Hepatocyte (in vitro differentiated cells): ENCODE data around the gene STARD8. TPM values are rescaled to one million over a fixed set of nuclear protein-coding genes. Genes with fewer than 3 reads are reported as not detected.
A peak's percentile ranks its signal among the peaks of the same experiment; 100 is the strongest.

ENCODE experiments used
- DNase-seq: peaks from one replicate; pipeline ENCODE4 v3.0.0-alpha.2; 2016; ENCODE audit warnings: low spot score
- H2AFZ ChIP-seq: fragments of 200-600 bp; sonication (generic); 2 replicates; pipeline ENCODE4 v1.6.0; 2016; ENCODE audit warnings: antibody characterized with exemption, mild to moderate bottlenecking
- H3K27ac ChIP-seq: fragments of 200-600 bp; sonication (generic); 2 replicates; pipeline ENCODE4 v1.5.1; 2016; ENCODE audit warnings: mild to moderate bottlenecking
- H3K27me3 ChIP-seq: fragments of 200-600 bp; sonication (generic); 2 replicates; pipeline ENCODE4 v1.6.1; 2016
- H3K36me3 ChIP-seq: fragments of 200-600 bp; sonication (generic); replicated peaks from 2 replicates; pipeline ENCODE4 v1.5.1; 2016; ENCODE audit warnings: low read depth; ENCODE audit not compliant: insufficient read depth
- H3K4me1 ChIP-seq: fragments of 200-600 bp; sonication (generic); 2 replicates; pipeline ENCODE4 v1.5.1; 2016; ENCODE audit warnings: mild to moderate bottlenecking, moderate library complexity; ENCODE audit not compliant: insufficient read depth
- H3K4me2 ChIP-seq: fragments of 200-600 bp; sonication (generic); 2 replicates; pipeline ENCODE4 v1.6.0; 2016
- H3K4me3 ChIP-seq: fragments of 200-600 bp; sonication (generic); 2 replicates; pipeline ENCODE4 v1.5.1; 2016; ENCODE audit warnings: mild to moderate bottlenecking
- H3K79me2 ChIP-seq: fragments of 200-600 bp; sonication (generic); 2 replicates; pipeline ENCODE4 v1.6.0; 2017; ENCODE audit warnings: mild to moderate bottlenecking
- H3K9me2 ChIP-seq: fragments of 200-600 bp; sonication (generic); replicated peaks from 2 replicates; pipeline ENCODE4 v1.6.0; 2017; ENCODE audit warnings: mild to moderate bottlenecking; ENCODE audit not compliant: insufficient read depth
- H3K9me3 ChIP-seq: fragments of 200-600 bp; sonication (generic); 2 replicates; pipeline ENCODE4 v1.5.1; 2016; ENCODE audit warnings: low read depth, mild to moderate bottlenecking
- H4K20me1 ChIP-seq: fragments of 200-600 bp; sonication (generic); 2 replicates; pipeline ENCODE4 v1.6.0; 2016; ENCODE audit warnings: mild to moderate bottlenecking; ENCODE audit not compliant: insufficient read depth, poor library complexity, severe bottlenecking
- EZH2 ChIP-seq: fragments of 200-600 bp; sonication (generic); IDR thresholded peaks from 2 replicates; pipeline ENCODE4 v1.6.1; 2016; ENCODE audit warnings: antibody characterized with exemption, mild to moderate bottlenecking, borderline replicate concordance
- EZH2phosphoT487 ChIP-seq: fragments of 200-600 bp; sonication (generic); IDR thresholded peaks from one replicate; pipeline ENCODE4 v1.6.1; 2018; ENCODE audit warnings: antibody characterized with exemption, mild to moderate bottlenecking, low read depth, moderate library complexity; ENCODE audit not compliant: unreplicated experiment, severe bottlenecking
- WGBS: methylation state at CpG from one replicate; pipeline ENCODE4 v1.1.6; 2016; ENCODE audit warnings: low lambda C conversion rate; ENCODE audit errors: missing lambda C conversion rate; 5-methylcytosine and 5-hydroxymethylcytosine counted together
- polyA plus RNA-seq: library from polyadenylated mRNA; unstranded; fragments of >200 nt; fragmentation: Nextera tagmentation; extraction: Ambion mirVana; gene quantifications from 2 replicates; pipeline ENCODE4 v1.2.1, GENCODE V29; 2016
- total RNA-seq: library from RNA; depleted of rRNA; stranded (reverse); fragments of >200 nt; gene quantifications from 2 replicates; pipeline ENCODE4 v1.2.3, GENCODE V29; 2014
- TF ChIP-seq, protein P1 (sequence below): fragments of 200-600 bp; sonication (generic); IDR thresholded peaks from 2 replicates; pipeline ENCODE4 v1.5.1; 2016; ENCODE audit warnings: antibody characterized with exemption, mild to moderate bottlenecking; ENCODE audit not compliant: poor library complexity

The STARD8 gene
- total and polyA plus RNA-seq, 2 experiments from 2014 or later = 1.1 to 3.3 TPM

DNA sequence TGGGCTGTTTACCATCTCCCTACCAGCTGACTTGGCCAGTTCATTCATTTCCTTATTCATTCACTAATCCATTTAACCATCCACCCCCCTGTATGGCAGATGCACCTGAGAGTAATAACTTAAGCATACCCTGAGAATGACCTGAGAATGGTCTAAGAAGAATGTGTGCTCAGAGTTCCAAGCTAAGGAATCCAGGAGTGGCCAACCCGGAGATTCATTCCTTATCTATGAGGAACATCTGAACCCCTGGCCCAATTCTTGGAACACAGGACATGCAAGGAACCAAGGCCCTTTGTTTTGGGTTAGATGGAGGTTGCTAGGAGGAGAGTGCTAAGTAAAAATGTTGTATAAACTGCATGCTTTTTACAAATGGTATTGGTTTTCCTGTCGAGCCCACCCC, 13.5 kb upstream of the STARD8 start:
- H3K4me1 ChIP-seq = no peaks in the 10 kb centered on the region
- H3K27ac ChIP-seq = peak overlapping the region; percentile 45
- H3K9me2 ChIP-seq = no peaks in the 10 kb centered on the region
- 76% methylated on average over 2 of the region's 2 CpGs for WGBS
- no peaks in the 10 kb centered on the region for H3K36me3 ChIP-seq
- DNase-seq = no peak
- H3K4me2 ChIP-seq = no peak overlapping the region
- TF ChIP-seq EZH2phosphoT487 (no peak), EZH2 (no peak)
- TF ChIP-seq, protein P1, sequence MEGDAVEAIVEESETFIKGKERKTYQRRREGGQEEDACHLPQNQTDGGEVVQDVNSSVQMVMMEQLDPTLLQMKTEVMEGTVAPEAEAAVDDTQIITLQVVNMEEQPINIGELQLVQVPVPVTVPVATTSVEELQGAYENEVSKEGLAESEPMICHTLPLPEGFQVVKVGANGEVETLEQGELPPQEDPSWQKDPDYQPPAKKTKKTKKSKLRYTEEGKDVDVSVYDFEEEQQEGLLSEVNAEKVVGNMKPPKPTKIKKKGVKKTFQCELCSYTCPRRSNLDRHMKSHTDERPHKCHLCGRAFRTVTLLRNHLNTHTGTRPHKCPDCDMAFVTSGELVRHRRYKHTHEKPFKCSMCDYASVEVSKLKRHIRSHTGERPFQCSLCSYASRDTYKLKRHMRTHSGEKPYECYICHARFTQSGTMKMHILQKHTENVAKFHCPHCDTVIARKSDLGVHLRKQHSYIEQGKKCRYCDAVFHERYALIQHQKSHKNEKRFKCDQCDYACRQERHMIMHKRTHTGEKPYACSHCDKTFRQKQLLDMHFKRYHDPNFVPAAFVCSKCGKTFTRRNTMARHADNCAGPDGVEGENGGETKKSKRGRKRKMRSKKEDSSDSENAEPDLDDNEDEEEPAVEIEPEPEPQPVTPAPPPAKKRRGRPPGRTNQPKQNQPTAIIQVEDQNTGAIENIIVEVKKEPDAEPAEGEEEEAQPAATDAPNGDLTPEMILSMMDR = no peak
- H3K4me3 ChIP-seq = no peak overlapping the region
- no peaks in the 10 kb centered on the region for H3K27me3 ChIP-seq
- no peaks in the 10 kb centered on the region for H3K79me2 ChIP-seq
- H4K20me1 ChIP-seq = no peaks in the 10 kb centered on the region
- no peak overlapping the region for H2AFZ ChIP-seq
- H3K9me3 ChIP-seq = no peaks in the 10 kb centered on the region

DNA sequence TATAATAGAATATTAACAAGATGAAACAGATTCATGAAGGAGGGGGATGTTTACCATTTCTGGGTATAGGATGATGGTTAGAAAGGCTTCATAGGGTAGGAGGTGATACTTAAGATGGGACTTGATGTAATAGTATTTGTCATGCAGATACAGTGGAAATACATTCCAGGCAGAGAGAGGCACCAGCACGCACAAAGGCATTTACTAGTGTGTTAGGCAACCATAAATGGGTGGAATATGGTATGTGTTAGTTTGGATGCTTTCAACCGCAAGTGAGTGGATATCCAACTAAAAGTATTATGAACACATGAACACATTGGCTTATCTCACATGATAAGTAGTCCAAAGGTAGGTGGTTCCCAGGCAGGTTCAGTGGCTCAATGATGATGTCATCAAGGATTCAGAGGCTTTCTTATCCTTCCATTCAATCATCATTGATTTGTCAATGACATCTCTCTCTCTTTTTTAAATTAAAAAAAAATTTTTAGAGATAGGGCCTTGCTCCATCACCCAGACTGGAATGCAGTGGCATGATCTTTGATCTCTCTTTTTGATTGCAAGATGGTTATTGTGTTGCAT, 12.7 kb upstream of the STARD8 start:
- H3K36me3 ChIP-seq = no peaks in the 10 kb centered on the region
- no peak for TF ChIP-seq EZH2phosphoT487
- no peak for TF ChIP-seq EZH2
- TF ChIP-seq, protein P1 = no peak
- no peak overlapping the region for H3K4me2 ChIP-seq
- no peaks in the 10 kb centered on the region for H3K4me1 ChIP-seq
- H3K9me3 ChIP-seq = no peaks in the 10 kb centered on the region
- WGBS = 59% methylated on average over 2 of the region's 2 CpGs
- DNase-seq = no peak
- no peaks in the 10 kb centered on the region for H3K27me3 ChIP-seq
- H3K79me2 ChIP-seq = no peaks in the 10 kb centered on the region
- no peaks in the 10 kb centered on the region for H3K9me2 ChIP-seq
- H2AFZ ChIP-seq = no peak overlapping the region
- no peak overlapping the region for H3K4me3 ChIP-seq
- no peaks in the 10 kb centered on the region for H4K20me1 ChIP-seq
- H3K27ac ChIP-seq = peak overlapping the region; percentile 45

DNA sequence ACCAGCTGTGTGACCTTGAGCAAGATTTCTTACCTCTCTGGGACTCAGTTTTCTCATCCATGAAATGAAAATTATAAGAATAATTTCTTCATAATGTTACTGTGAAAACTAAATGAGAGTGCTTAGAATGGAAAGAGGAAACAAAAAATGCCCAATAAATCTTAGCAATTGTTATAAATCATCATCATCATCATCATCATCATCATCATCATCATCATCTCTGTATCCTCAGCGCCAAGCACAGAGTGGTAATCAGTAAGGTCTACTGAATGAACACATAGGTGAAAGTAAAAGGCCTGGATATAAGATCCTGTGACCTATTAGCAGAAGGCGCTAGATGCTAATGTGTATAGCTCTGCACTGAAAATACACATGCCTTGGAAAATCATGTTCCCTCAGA, 6.8 kb upstream of the STARD8 start:
- no peak overlapping the region for H3K4me3 ChIP-seq
- WGBS = 82% methylated on average over 2 of the region's 2 CpGs

More for the DNA sequence above, 6.8 kb upstream of the STARD8 start:
- Histone ChIP-seq H3K9me3 (no peaks in the 10 kb centered on the region), H2AFZ (no peak overlapping the region), H3K4me2 (no peak overlapping the region), H3K9me2 (no peaks in the 10 kb centered on the region), H3K36me3 (no peaks in the 10 kb centered on the region), H3K79me2 (no peaks in the 10 kb centered on the region), H3K27ac (no peak overlapping the region), H4K20me1 (no peaks in the 10 kb centered on the region), H3K27me3 (no peaks in the 10 kb centered on the region), H3K4me1 (no peaks in the 10 kb centered on the region)
- DNase-seq = no peak
- TF ChIP-seq, protein P1 = no peak
- TF ChIP-seq EZH2 = no peak
- no peak for TF ChIP-seq EZH2phosphoT487
